GM18502 (cell line): ENCODE measurements around the gene CFAP251.

Experiments used
- ATAC-seq: cut with Tn5 transposase; IDR thresholded peaks from one replicate; pipeline ENCODE4 v1.9.1; 2021; ENCODE audit warnings: mild to moderate bottlenecking; ENCODE audit not compliant: unreplicated experiment, poor library complexity

CFAP251 gene

DNA sequence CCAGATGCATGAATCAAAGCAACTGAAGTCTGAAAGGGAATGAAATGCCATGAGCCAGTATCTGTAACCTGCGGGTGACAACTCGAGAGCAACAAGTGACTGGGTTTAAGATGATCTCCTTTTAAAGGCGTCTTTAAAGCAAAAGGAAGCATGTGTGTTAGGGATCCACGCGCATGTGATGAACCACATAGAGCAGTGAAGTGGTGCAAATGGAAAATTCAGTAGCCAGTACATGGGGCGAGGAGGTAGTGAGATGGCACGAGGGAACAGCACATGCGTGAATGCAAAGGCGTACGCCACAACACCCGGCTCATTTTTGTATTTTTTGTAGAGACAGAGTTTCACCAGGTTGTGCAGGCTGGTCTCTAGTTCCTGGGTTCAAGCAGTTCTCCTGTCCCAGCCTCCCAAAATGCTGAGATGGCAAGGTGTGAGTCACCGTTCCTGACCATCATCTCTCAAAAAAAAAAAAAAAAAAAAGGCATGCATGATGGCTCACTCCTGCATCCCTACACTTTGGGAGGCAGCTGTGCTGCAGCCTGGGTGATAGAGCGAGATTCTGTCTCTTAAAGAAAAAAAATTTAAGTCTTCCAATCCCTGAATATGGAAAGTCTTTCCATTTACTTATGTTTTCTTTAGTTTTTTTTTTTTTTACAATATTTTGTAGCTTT, 78.7 kb downstream of the CFAP251 start:
- no peak for ATAC-seq

DNA sequence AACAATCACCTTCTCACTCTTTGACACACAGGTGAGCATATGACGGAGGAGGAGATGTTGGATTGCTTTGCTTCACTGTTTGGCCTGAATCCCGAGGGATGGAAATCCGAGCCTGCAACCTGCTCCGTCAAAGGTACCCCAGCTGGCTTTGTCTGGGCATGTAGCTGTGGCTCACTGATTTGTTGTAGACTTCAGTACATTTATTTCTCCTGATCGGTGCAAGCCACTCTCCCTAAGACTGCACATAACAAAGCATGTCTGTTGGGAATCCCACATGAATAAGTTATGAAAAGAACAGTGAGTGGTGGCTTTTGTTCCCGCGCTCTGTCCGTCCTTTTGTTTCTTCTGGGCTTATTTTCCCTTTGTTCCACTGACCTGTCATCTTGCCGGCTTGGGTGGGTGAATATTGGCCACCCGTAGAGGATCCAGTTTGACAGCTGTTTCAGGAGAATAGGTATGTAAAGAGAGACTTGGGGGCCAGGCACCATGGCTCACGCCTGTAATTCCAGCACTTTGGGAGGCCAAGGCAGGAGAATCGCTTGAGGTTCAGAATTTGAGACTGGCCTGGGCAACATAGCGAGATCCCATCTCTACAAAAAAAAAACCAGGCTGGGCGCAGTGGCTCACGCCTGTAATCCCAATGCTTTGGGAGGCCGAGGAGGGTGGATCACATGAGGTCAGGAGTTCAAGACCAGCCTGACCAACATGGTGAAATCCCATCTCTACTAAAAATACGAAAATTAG, 83.2 kb downstream of the CFAP251 start:
- ATAC-seq: no peak

DNA sequence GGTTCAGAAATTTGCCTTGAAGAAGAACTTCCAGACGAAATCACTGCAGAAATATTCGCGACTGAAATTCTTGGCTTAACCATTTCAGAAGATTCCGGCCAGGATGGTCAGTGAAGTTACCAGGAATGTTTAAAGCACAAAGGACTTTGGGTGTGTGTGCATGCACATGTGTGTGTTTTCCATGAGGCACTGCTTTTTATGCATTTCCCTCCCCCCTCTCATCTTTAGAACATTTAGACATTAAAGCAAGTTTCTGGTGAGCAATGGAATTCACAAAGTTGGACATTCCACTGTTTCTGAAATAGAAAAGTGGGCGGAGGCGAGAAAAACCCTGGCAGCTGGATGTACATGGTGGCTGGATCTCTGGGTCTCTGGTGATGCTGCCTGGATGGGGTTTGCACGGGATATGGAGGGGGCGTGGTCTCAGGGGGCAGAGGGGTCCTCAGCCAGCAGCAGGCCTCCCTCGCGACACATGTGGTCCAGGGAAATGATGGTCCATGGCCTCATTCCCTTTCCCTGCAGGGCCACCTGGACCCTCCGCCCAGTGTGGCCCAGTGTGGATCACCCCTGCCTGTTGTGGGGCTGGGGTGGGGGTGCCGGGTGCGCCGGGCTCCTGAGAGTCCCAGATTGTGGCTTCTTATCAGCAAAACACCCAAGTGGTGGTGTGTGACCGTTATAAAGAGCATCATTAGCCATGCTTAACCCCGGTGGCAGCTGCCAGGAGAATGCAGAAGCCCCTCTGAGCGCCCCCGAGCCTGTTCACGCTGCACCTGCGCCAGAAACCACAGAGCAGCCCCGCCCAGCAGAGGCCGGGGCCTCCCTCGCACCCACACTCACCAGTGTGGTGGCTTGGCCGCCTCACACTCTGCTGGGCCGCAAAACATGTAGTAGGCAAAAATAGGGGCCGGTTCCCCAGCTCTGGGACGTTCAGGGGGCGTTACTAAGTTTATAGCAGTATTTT, 85.5 kb downstream of the CFAP251 start:
- ATAC-seq: no peak

DNA sequence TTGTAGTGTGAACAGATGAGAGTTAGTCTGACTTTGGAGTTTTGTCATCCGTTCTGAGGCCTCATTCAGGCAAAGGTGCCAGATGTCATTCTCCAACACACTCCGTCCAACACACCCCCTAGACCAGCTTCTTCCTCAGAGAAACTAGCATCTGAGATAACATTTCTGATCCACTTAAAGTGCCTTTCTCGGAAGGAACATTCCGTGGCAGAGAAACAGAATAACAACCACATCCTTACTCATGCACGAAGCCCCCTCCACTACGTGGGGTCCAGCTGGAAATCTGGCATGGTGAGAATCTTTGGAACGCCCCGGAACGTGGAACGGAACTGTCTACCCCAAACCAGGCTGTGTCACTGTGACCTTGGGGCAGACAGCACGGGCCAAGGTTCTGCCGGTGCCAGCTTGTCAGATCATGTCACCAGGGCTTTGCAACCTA, 86.3 kb downstream of the CFAP251 start:
- no peak for ATAC-seq

DNA sequence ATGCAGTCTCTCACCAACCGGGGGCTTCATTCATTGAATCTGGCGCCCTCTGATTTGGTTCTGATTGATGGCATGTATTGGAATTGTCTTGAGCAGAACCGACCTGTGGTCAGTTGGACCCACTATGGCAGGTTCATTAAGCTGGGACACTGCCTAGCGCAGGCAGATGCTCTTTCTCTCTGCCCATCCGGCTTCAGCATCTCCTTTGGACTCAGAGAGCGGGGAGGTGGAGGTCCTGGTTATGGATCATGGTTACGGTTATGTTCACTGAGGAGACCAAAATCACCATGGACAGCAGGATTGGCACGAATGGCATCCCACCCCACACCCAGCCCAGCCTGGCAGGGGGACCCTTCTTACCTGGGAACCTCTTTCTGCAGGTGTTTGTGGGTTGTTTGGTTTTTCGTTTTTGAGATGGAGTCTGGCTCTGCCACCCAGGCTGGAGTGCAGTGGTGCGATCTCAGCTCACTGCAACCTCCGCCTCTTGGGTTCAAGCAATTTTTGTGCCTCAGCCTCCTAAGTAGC, 86.9 kb downstream of the CFAP251 start:
- ATAC-seq: no peak

DNA sequence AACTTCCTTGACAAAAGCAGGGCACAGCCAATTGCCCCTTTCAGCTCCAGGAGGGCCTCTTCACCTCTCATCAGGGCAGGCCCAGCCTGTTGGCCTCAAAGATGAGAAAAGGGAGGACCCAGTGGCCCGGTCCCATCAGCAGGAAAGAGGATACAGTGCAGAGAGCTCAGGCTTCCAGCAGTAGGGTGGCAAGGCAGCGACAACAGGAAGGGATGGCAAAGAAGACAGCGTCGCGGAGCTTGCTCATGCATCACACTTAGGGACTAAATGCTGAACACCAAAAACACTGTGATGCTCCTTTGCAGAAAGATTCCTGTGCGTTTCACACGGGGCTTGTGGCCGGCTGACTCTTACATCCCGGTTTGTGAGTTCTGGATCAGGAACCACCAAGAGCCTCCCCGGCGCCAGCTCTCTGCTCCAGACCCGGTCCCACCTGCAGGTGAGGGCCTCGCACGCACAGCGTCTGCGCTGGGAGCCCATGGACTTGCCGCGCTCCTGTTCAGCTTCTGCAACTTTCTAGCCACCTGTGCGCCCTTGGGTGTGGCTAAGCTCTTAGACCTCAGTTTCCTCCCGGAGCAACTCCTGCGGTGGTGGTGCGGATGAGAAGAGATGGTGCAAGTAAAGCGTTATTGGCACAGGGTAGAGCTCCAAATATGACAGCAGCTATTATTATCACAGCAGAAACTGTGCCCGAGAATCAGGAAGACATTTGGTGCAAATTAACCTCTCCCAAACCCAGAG, 88.0 kb downstream of the CFAP251 start:
- ATAC-seq: no peak

DNA sequence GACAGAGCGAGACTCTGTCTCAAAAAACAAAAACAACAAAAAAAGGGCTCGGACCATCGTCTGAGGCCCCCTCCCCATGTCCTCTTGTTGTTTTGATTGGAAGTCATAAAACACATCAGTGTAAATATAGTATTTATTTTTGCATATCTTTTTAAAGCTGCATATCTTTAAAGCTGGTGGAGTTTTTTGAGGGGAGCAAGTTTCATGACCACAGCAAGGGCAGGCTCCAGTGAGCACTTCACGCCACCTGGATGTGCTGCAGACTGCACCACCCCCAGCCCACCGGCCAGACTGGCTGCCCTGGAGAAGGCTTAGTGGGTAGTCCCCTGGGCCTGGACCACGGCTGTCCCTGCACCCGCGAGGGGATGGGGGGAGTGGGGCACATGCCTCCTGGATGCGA, 91.3 kb downstream of the CFAP251 start:
- no peak for ATAC-seq

DNA sequence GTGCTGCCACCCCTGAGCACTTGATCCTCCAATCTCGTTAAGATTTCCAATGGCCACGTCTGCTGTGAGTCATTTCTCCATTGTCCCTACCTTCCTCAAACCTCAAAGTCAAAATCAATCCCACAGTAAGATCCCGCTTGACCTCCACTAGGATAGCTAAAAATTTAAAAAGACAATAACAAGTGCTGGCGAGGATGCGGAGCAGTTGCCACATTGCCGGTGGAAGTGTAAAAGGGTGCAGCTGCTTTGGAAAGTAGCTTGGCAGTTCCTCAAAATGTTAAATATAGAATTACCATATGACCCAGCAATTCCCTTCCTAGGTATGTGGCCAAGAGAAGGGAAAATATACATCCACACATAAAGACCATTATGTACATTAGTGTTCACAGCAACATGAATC, 93.8 kb downstream of the CFAP251 start:
- no peak for ATAC-seq

DNA sequence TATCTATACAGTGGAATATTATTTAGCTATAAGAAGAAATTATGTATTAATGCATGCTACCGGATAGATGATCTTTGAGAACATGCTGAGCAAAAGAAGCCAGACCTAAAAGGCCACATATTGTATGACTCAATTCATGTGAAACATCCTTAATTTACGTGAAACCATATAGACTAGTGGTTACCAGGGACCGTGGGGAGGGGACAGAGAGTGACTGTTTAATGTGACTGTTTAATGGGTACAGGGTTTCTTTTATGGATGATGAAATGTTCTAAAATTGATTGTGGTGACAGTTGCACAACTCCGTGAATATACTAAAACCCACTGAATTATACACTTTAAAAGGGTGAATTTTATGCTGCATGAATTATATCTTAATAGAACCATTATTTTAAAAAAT, 94.7 kb downstream of the CFAP251 start:
- ATAC-seq: no peak

DNA sequence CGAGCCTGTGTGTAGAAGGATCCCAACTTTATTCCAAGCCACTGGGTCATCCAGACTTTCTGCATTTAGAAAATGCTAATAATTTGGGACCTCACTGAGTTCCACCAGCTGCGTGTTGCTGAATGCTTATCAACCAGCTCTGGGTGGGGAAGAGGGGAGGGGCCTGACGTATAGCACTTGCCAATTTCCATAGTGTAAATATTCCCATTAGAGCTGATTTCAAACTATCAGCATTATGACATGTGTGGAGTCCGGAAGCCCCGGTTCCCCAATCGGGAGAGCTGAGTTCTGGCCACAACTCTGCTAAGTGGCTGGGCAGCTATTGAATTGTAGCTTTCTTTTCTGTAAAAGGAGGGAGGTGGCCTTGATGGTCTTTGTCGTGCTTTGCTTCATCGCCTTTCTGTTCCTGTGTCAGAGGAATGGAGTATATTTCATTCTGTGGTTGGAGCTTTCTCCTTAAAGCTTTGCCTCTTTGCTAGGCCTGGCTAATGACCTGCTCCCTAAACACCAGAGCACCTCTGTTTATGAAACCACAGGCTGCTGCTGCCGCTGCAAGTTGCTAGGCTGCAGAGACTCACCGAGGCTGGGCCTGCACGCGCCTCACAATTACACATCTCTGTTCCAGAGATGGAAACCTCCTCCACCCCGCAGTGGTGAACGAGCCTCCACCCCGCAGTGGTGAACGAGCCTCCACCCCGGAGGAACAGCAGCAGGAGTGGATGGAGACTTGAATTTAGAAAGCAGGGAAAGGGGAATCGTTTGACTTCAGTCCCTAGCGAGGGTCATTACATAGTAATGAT, 95.6 kb downstream of the CFAP251 start:
- no peak for ATAC-seq

DNA sequence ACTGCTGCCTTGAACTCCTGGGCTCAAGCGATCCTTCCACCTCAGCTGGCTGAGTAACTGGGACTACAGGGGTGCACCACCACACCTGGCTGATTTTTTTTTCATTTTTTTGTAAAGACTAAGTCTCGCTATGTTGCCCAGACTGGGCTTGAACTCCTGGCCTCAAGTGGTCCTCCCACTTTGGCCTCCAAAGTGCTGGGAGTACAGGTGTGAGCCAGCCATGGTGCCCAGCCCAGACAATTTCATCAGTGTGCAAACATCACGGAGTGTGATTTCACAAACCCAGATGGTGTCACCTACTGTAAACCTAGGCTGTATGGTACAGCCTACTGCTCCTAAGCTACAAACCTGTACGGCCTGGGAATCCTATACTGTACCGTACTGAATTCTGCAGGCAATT, 96.4 kb downstream of the CFAP251 start:
- ATAC-seq: no peak

DNA sequence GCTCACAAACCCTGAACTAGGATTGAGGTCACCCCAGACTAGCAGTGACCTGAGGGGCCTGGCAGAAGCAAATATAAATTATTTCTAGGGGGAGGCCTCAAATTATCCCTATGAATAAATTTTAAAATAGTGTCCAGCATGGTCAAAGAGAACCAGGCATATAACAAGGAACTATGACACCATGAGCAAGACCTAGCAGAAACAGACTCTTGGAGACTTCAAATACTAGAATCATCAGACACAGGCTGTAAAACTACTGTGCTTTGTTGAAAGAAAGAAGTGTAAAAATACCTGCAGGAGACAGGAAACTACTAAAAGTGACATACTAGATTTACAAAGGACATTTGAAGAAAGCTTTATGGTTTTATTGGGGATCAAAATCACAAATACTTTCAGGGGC, 100.1 kb downstream of the CFAP251 start:
- ATAC-seq: no peak

DNA sequence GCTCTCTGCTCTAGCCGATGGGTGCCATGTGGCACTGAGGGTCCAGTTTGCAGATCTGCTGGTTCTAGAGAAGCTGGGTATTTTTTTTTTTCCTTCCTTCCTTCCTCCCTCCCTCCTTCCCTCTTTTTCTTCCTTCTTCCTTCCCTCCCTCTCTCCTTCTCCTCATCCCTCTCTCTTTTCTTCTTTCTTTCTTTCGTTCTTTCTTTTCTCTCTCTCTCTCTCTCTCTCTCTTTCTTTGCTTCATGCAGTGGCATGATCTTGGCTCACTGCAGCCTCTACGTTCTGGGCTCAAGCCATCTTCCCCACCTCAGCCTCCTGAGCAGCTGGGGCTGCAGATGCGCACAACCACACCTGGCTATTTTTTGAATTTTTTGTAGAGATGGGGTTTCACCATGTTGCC, 100.5 kb downstream of the CFAP251 start:
- ATAC-seq: no peak

DNA sequence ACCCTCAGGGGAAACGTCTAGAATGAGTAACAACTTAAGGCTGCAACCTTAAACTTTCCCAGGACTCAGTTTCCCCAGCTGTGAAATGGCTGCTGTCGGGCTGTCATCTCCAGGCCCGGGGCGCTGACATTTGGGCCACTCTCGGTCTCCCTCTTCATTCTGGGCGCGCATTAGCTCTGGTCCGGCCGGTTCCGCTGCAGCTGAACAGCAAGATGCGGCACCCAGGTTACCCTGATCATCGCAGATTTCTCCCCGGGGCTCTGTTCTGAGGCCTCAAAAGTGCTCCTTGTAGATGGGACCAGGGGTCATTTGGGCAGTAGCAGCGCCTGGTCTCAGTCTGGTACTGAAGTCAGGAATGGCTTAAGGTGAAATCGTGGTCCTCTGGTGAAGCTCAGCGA, 102.4 kb downstream of the CFAP251 start:
- no peak for ATAC-seq

DNA sequence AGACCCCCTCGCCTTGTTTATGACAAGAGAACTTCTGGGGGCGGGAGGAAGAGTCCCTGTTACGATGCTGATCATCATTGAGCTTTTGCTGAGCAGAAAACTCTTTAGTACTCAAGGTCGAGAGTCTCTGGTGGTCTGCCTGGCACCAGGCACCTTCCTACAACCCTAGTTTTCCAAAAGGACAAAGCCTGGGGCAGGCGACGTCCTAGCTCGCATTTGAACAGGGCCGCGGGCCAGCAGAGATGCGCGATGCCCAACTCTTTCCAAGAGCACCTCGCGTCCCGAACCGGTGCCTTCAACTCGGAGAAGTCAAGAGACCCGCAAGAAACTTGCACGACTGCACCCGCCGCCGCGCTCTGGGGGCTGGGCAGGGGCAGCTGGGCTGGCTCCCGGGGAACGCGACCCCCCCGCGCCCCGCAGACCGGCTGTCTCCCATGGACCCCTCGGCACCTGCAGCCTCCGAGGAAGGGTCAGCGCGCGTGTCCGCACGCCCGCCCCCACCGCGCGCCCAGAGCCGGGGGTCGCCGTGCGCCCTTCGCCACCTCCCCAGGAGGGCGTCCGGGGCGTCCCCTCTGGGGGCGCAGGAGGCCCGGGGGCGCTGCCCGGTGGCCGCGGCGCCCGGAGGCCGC, 102.9 kb downstream of the CFAP251 start:
- ATAC-seq: no peak

DNA sequence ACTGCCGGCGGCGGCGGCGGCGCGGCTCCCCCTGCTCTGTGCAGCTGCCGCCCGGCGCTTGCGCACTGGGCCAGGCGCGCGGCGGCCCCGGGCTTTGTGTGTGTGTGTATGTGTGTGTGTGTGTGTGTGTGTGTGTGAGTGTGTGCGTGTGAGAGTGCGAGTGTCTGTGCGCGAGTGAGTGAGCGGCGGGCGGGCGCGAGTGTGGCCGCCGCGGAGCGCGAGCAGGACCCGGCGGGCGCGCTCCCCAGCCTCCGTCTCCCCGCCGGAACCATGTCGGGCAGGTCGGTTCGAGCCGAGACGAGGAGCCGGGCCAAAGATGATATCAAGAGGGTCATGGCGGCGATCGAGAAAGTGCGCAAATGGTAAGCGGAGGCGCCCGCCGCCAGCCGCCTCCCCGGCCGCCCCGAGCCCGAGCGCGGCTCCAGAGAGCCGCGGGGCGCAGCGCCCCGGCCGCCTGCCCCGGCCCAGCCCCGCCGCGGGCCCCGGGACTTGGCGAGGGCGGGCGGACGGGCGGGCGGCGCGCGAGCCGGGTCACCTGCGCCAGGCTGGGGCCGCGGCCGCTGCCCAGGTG, 103.5 kb downstream of the CFAP251 start, which contains the start of gene BCL7A:
BCL7A (plus strand) TSS at position 63 of the 571 bp plus-strand sequence; CDS start at position 271, 208 bp downstream.
- no peak for ATAC-seq

DNA sequence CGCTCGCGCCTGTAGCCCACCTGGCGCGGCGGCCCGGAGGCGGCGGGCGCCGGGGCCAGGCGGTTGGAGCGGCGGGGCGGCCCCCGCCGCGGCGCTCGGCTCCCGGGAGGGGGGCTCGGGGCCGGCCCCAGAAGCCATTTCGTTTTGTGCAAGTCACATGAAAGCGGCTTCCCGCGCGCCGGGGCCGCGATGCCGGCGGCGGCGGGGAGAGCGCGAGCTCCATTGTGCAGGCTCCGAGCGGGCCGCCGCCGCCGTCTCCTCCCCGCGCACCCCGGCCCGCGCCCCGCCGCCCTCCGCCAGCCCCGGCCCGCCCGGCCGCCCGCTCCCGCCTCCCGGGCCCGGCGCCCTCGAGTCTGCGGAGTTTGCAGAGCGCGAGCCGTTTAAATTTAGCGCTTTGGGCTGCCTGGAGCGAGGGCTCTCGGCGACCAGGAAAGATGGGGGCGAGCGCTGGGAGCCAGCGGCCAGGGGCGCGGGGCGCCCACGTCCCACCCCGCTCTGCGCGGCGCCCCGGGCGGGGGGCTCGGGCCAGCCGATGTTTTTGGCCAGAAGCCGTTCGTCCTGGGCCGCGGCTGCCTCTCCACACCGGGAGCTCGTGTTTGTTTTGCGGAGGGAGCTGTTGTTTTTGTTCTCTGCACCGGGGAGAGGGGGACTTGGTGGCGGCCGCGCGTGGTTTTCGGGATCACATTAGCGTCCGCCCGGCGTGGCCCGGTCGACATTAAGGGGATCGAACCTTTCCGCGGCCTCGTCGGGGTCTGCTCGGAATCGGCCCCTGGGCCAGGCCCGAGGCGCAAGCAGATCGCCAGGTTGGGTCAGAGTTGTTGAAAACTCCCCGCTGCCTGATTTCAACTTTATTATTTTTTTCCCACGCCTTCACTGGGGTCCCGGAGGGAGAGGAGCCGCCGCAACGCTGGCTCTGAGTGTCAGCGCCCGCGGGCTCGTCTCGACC, 104.3 kb downstream of the CFAP251 start:
- ATAC-seq: no peak
